ENCODE data around the gene RHOBTB1.

GRCh38 chr10:60821656-60822055 lies 122.3 kb downstream of the RHOBTB1 start:
- TF ChIP-seq CTCF (IDR thresholded peaks at IDR 0.05) (no peak), POLR2AphosphoS5 (IDR thresholded peaks at IDR 0.05) (no peak), POLR2A (IDR thresholded peaks at IDR 0.05) (no peak), EP300 (IDR thresholded peaks at IDR 0.05) (no peak)

Measured in suprapubic skin (tissue), 4 donors.